ENCODE data around the gene ERVV-1. TPM values are rescaled to one million over a fixed set of nuclear protein-coding genes. Genes with fewer than 3 reads are reported as not detected.
"Not testable (repeated sequence)": the region's sequence is repeated elsewhere in the genome, so short reads cannot be mapped to it uniquely, and the experiment has no call there.

ERVV-1 gene, protein sequence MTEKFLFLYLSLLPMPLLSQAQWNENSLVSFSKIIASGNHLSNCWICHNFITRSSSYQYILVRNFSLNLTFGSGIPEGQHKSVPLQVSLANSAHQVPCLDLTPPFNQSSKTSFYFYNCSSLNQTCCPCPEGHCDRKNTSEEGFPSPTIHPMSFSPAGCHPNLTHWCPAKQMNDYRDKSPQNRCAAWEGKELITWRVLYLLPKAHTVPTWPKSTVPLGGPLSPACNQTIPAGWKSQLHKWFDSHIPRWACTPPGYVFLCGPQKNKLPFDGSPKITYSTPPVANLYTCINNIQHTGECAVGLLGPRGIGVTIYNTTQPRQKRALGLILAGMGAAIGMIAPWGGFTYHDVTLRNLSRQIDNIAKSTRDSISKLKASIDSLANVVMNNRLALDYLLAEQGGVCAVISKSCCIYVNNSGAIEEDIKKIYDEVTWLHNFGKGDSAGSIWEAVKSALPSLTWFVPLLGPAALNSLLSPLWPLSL
- polyA plus RNA-seq (2011; rRNA removed): not detected in 2 replicates
- polyA minus RNA-seq (2011; rRNA and poly(A)+ RNA removed): not detected in 2 replicates

DNA sequence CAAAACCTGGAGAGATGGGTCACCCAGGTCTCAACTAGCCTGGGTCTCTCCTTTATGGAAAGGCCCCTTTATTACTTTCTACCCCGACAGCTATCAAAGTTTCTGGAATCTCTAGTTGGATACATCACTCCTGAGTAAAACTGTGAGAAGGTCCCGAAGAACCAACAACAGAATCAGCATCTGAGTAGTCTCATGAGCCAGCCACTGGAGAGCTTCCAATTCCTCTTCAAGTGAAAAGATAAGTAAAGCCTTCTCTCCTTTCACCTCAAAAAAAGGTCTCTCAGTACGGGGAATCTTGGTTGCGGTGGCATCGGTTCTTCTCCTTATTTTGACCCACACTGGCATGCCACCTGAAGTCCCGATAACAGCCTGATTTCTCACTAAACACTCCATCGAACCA is at the start of gene ERVV-1:
Gene ERVV-1, plus strand, starts transcription at position 301 of the 400 bp plus-strand sequence. CDS start 170 bp downstream, outside the sequence.
- H3K4me3 ChIP-seq (ENCODE audit: low read depth, low read length): no peak within 1 kb of the TSS
- H3K36me3 ChIP-seq (ENCODE audit: control insufficient read depth, insufficient read depth, low read length): no peaks in the 10 kb centered on the region
- POLR2A ChIA-PET: no interaction called here
- DNase-seq (ENCODE audit: low read depth): no peak
- H3K27me3 ChIP-seq (ENCODE audit: control insufficient read depth, insufficient read depth, low read length): no peaks in the 10 kb centered on the region
- TF ChIP-seq, protein P1, sequence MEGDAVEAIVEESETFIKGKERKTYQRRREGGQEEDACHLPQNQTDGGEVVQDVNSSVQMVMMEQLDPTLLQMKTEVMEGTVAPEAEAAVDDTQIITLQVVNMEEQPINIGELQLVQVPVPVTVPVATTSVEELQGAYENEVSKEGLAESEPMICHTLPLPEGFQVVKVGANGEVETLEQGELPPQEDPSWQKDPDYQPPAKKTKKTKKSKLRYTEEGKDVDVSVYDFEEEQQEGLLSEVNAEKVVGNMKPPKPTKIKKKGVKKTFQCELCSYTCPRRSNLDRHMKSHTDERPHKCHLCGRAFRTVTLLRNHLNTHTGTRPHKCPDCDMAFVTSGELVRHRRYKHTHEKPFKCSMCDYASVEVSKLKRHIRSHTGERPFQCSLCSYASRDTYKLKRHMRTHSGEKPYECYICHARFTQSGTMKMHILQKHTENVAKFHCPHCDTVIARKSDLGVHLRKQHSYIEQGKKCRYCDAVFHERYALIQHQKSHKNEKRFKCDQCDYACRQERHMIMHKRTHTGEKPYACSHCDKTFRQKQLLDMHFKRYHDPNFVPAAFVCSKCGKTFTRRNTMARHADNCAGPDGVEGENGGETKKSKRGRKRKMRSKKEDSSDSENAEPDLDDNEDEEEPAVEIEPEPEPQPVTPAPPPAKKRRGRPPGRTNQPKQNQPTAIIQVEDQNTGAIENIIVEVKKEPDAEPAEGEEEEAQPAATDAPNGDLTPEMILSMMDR (IDR thresholded peaks at IDR 0.05; ENCODE audit: insufficient read depth, low read depth, low read length): no peak
- CTCF ChIA-PET: no interaction called here

DNA sequence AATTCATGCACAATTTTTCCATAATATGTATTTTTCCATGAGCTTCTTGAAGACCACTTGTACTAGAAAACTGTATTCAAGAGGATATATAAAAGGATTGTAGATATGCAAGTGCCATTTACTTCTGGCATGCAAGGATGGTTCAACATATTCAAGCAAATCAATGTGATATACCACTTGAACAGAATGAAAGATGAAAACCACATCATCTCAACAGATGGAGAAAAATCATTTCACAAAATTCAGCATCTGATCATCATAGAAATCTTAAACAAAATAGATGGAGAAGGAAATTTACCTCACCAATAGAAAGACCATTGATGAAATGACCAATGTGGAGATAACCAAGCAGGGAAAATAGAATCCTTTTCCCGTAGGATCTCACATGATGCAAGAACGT is 45.9 kb upstream of the ERVV-1 start:
- Histone ChIP-seq H3K27me3 (ENCODE audit: control insufficient read depth, insufficient read depth, low read length) (no peaks in the 10 kb centered on the region), H3K4me3 (ENCODE audit: low read depth, low read length) (no peak overlapping the region), H3K36me3 (ENCODE audit: control insufficient read depth, insufficient read depth, low read length) (peaks cover 1% of the 10 kb centered on the region; the same call in 1 of the 2 replicates)
- DNase-seq (ENCODE audit: low read depth): no peak
- POLR2A ChIA-PET: no interaction called here
- TF ChIP-seq, protein P1 (IDR thresholded peaks at IDR 0.05; ENCODE audit: insufficient read depth, low read depth, low read length): no peak
- CTCF ChIA-PET: no interaction called here

DNA sequence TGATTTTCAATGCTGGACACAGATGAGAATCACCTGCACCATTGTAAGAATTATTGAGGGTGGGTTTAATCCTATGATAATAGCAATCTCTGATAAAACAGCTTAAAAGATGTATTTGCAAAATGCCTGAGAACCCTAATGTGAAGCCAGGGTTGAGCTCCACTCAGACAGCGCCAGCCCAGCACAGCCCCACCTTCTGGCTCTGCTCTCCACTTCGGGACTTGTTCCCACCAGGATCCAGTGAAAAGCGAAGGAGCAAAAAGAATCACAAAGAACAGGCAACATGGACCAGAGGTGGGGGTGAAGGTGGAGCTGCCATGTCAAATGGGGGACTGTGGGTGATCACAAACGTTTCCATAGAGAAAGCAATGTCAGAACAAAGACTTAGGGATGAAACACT is 32.4 kb upstream of the ERVV-1 start:
- POLR2A ChIA-PET: no interaction called here
- CTCF ChIA-PET: no interaction called here
- no peak overlapping the region for H3K4me3 ChIP-seq (ENCODE audit: low read depth, low read length)
- DNase-seq (ENCODE audit: low read depth): no peak
- H3K36me3 ChIP-seq (ENCODE audit: control insufficient read depth, insufficient read depth, low read length): no peaks in the 10 kb centered on the region
- TF ChIP-seq, protein P1 (IDR thresholded peaks at IDR 0.05; ENCODE audit: insufficient read depth, low read depth, low read length): no peak
- H3K27me3 ChIP-seq (ENCODE audit: control insufficient read depth, insufficient read depth, low read length): no peaks in the 10 kb centered on the region

DNA sequence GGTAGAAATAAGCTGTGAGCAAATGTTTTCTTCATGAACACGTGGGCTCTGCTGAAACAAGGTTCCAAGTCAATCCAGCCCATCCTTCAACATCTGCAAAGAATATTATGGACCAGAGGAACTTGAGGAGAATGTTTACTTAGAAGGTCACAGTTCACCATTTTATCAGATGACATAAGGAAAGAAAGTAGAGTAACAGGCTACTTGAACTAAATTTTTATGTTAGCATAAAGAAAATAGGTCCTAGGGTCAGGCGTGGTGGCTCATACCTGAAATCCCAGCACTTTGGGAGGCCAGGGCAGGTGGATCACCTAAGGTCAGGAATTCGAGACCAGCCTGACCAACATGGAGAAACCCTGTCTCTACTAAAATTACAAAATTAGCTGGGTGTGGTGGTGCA is 30.6 kb upstream of the ERVV-1 start:
- H3K36me3 ChIP-seq (ENCODE audit: control insufficient read depth, insufficient read depth, low read length); CTCF ChIA-PET: not testable (repeated sequence)

DNA sequence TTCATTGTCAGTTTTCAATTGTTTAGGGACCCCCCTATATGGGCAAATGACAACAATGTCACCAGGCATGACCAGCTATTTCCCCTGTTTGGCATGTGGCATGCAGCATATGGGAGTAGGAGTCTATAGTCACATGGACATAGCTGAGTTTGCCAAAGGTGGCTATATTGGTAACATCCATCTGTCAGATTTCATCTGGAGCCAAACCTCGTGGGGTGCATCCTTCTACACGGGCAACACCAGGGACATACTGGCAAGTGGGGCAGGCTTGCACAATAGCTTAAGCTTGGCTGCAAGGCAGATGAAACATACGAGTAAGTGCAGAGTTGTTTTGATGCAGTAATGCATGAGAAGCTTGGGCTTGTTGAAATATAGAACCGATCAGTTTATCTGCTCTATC is 26.5 kb upstream of the ERVV-1 start:
- TF ChIP-seq, protein P1 (IDR thresholded peaks at IDR 0.05; ENCODE audit: insufficient read depth, low read depth, low read length): no peak
- Histone ChIP-seq H3K27me3 (ENCODE audit: control insufficient read depth, insufficient read depth, low read length) (no peaks in the 10 kb centered on the region), H3K36me3 (ENCODE audit: control insufficient read depth, insufficient read depth, low read length) (no peaks in the 10 kb centered on the region), H3K4me3 (ENCODE audit: low read depth, low read length) (no peak overlapping the region)
- CTCF ChIA-PET: interaction anchor here (0.7 to 1.7 kb wide), 2 partner anchors 86 to 314 kb away, joined by 3 to 5 read pairs; no protein-coding TSS in a partner anchor
- POLR2A ChIA-PET: no interaction called here
- DNase-seq (ENCODE audit: low read depth): no peak

More for the DNA sequence above, 30.6 kb upstream of the ERVV-1 start:
- H3K4me3 ChIP-seq (ENCODE audit: low read depth, low read length); DNase-seq (ENCODE audit: low read depth); POLR2A ChIA-PET; H3K27me3 ChIP-seq (ENCODE audit: control insufficient read depth, insufficient read depth, low read length): not testable (repeated sequence)
